Ishikawa (cell line): ENCODE results near the gene FYTTD1.

ENCODE experiments used
- CREB1 ChIP-seq: IDR thresholded peaks from 2 replicates; pipeline ENCODE4 v1.6.1; 2012; ENCODE audit warnings: low read depth
- EP300 ChIP-seq: IDR thresholded peaks from 2 replicates; pipeline ENCODE4 v1.6.1; 2012; ENCODE audit warnings: borderline replicate concordance
- MAX ChIP-seq: IDR thresholded peaks from 2 replicates; pipeline ENCODE4 v1.6.1; 2012
- NFIC ChIP-seq: IDR thresholded peaks from 2 replicates; pipeline ENCODE4 v1.6.1; 2012
- RAD21 ChIP-seq: IDR thresholded peaks from 2 replicates; pipeline ENCODE4 v1.6.1; 2012; ENCODE audit warnings: low read depth
- REST ChIP-seq: IDR thresholded peaks from 2 replicates; pipeline ENCODE4 v1.6.1; 2012; ENCODE audit warnings: low read depth, mild to moderate bottlenecking
- TAF1 ChIP-seq: IDR thresholded peaks from 2 replicates; pipeline ENCODE4 v1.6.1; 2012; ENCODE audit warnings: low read depth, mild to moderate bottlenecking
- TCF12 ChIP-seq: IDR thresholded peaks from 2 replicates; pipeline ENCODE4 v1.6.1; 2012; ENCODE audit warnings: low read depth
- YY1 ChIP-seq: IDR thresholded peaks from 2 replicates; pipeline ENCODE4 v1.6.1; 2012; ENCODE audit warnings: low read depth

- peak; percentile 80; the same call in 1 of the 2 replicates for TF ChIP-seq TAF1
- TF ChIP-seq TCF12, result peak; percentile 54; the same call in 1 of the 2 replicates
- peak; percentile 8; the same call in 1 of the 2 replicates for TF ChIP-seq EP300
- no peak; the same call in 1 of the 2 replicates for TF ChIP-seq RAD21
- peak; percentile 6; the same call in 1 of the 2 replicates for TF ChIP-seq CREB1
- no peak; the same call in 1 of the 2 replicates for TF ChIP-seq NFIC
- TF ChIP-seq REST, result no peak
- TF ChIP-seq YY1, result no peak
- peak; percentile 93 for TF ChIP-seq MAX
Measured at GRCh38 chr3:197749601-197750395, at the start of gene FYTTD1.
